WTC11 (cell line): Measurements from ENCODE around the gene KRTAP5-9.

Source experiments
- ATF2 ChIP-seq: sonication (generic); formaldehyde crosslinking; IDR thresholded peaks from 2 replicates; pipeline ENCODE4 v1.8.1; 2022; ENCODE audit warnings: low read depth, missing genetic modification reagents, borderline replicate concordance
- CREB1 ChIP-seq: sonication (generic); formaldehyde crosslinking; IDR thresholded peaks from 2 replicates; pipeline ENCODE4 v1.8.0; 2023; ENCODE audit warnings: mild to moderate bottlenecking, missing genetic modification reagents
- CREM ChIP-seq: sonication (generic); formaldehyde crosslinking; IDR thresholded peaks from 2 replicates; pipeline ENCODE4 v1.8.1; 2022; ENCODE audit warnings: mild to moderate bottlenecking, missing genetic modification reagents, moderate library complexity
- CTCF ChIP-seq: fragments of 200-600 bp; IDR thresholded peaks from 2 replicates; pipeline ENCODE4 v1.8.0; 2022; ENCODE audit warnings: antibody characterized with exemption
- FOXJ3 ChIP-seq: sonication (generic); formaldehyde crosslinking; IDR thresholded peaks from 2 replicates; pipeline ENCODE4 v1.9.0; 2021; ENCODE audit warnings: missing genetic modification reagents, mild to moderate bottlenecking, borderline replicate concordance
- HMGA2 ChIP-seq: fragments of 250-450 bp; sonication (Bioruptor Pico); IDR thresholded peaks from 2 replicates; pipeline ENCODE4 v1.4.0; 2021; ENCODE audit warnings: mild to moderate bottlenecking, moderate library complexity
- KAT7 ChIP-seq: sonication (generic); formaldehyde crosslinking; IDR thresholded peaks from 2 replicates; pipeline ENCODE4 v1.8.1; 2023; ENCODE audit warnings: missing genetic modification reagents, mild to moderate bottlenecking, borderline replicate concordance
- MAX ChIP-seq: sonication (generic); formaldehyde crosslinking; IDR thresholded peaks from 2 replicates; pipeline ENCODE4 v1.8.0; 2022; ENCODE audit warnings: mild to moderate bottlenecking, missing genetic modification reagents
- NR2C2 ChIP-seq: sonication (generic); formaldehyde crosslinking; IDR thresholded peaks from 2 replicates; pipeline ENCODE4 v1.8.0; 2022; ENCODE audit warnings: mild to moderate bottlenecking, missing genetic modification reagents
- PRRX2 ChIP-seq: fragments of 250-450 bp; sonication (Bioruptor Pico); IDR thresholded peaks from 2 replicates; pipeline ENCODE4 v1.8.0; 2021; ENCODE audit warnings: mild to moderate bottlenecking
- RORB ChIP-seq: fragments of 250-450 bp; sonication (Bioruptor Pico); IDR thresholded peaks from 2 replicates; pipeline ENCODE4 v1.9.0; 2021; ENCODE audit warnings: mild to moderate bottlenecking
- ZBTB21 ChIP-seq: sonication (generic); formaldehyde crosslinking; IDR thresholded peaks from 2 replicates; pipeline ENCODE4 v1.8.1; 2023; ENCODE audit warnings: mild to moderate bottlenecking, missing genetic modification reagents, borderline replicate concordance
- ZNF121 ChIP-seq: sonication (generic); formaldehyde crosslinking; IDR thresholded peaks from 2 replicates; pipeline ENCODE4 v1.8.0; 2023; ENCODE audit warnings: missing genetic modification reagents

- TF ChIP-seq MAX (CRISPR knock-in tag) (no peak), CREM (CRISPR knock-in tag) (no peak), CTCF (no peak), HMGA2 (CRISPR knock-in tag) (no peak), ZBTB21 (no peak), ATF2 (CRISPR knock-in tag) (no peak), CREB1 (CRISPR knock-in tag) (no peak), PRRX2 (CRISPR knock-in tag) (no peak), NR2C2 (CRISPR knock-in tag) (no peak), KAT7 (CRISPR knock-in tag) (no peak), ZNF121 (CRISPR knock-in tag) (no peak), FOXJ3 (CRISPR knock-in tag) (no peak), RORB (no peak)
These were observed 16.1 kb upstream of the KRTAP5-9 start for GRCh38 chr11:71532036-71532610.
